HEK293T (cell line): Measurements from ENCODE around the gene PRRC1.

Source experiments
- CTBP1 ChIP-seq: fragments of 450-650 bp; IDR thresholded peaks from 2 replicates; pipeline ENCODE4 v1.6.1; 2016; ENCODE audit warnings: borderline replicate concordance
- ELF4 ChIP-seq: fragments of 450-650 bp; IDR thresholded peaks from 2 replicates; pipeline ENCODE4 v1.6.1; 2017; ENCODE audit warnings: antibody characterized with exemption
- FOXK2 ChIP-seq: fragments of 450-650 bp; IDR thresholded peaks from 2 replicates; pipeline ENCODE4 v1.6.1; 2016; ENCODE audit warnings: mild to moderate bottlenecking
- FOXM1 ChIP-seq: fragments of 450-650 bp; IDR thresholded peaks from 2 replicates; pipeline ENCODE4 v1.6.1; 2017; ENCODE audit warnings: mild to moderate bottlenecking, borderline replicate concordance
- LEF1 ChIP-seq: fragments of 450-650 bp; IDR thresholded peaks from 2 replicates; pipeline ENCODE4 v1.6.1; 2017; ENCODE audit warnings: mild to moderate bottlenecking, borderline replicate concordance
- SP1 ChIP-seq: fragments of 450-650 bp; IDR thresholded peaks from 2 replicates; pipeline ENCODE4 v1.6.1; 2017
- SUZ12 ChIP-seq: fragments of 450-650 bp; IDR thresholded peaks from 2 replicates; pipeline ENCODE4 v1.6.1; 2016; ENCODE audit warnings: mild to moderate bottlenecking
- TARDBP ChIP-seq: fragments of 450-650 bp; IDR thresholded peaks from 2 replicates; pipeline ENCODE4 v1.6.1; 2016

GRCh38 chr5:127508644-127509373 lies 8.6 kb upstream of the PRRC1 start:
- TF ChIP-seq FOXM1 (no peak), SUZ12 (no peak), CTBP1 (no peak), FOXK2 (no peak), ELF4 (no peak), LEF1 (no peak), SP1 (no peak), TARDBP (no peak)
